ENCODE results near the gene KIFC3. TPM values are rescaled to one million over a fixed set of nuclear protein-coding genes. Genes with fewer than 3 reads are reported as not detected.
"Not testable (repeated sequence)": the region's sequence is repeated elsewhere in the genome, so short reads cannot be mapped to it uniquely, and the experiment has no call there.

KIFC3 gene
- polyA plus RNA-seq, 1 donor from 2014 or later, result not detected

GRCh38 chr16:57721356-57722209 is 80.7 kb downstream of the KIFC3 start:
- H3K27ac Mint-ChIP-seq, result no peak overlapping the region
- no peaks in the 10 kb centered on the region for H3K36me3 Mint-ChIP-seq
- peaks cover 1 to 8% (median 5%) of the 10 kb centered on the region in 3 donors for H3K4me1 Mint-ChIP-seq
- no peaks in the 10 kb centered on the region for H3K9me3 Mint-ChIP-seq
- peaks cover 2% of the 10 kb centered on the region for H3K27me3 Mint-ChIP-seq
- H3K4me3 Mint-ChIP-seq, result no peak overlapping the region

- peaks cover 0 to 4% (median 3%) of the 10 kb centered on the region in 3 donors for H3K4me1 Mint-ChIP-seq
- H3K4me3 Mint-ChIP-seq, result no peak overlapping the region
- no peaks in the 10 kb centered on the region for H3K9me3 Mint-ChIP-seq
- no peaks in the 10 kb centered on the region for H3K36me3 Mint-ChIP-seq
- peaks cover 6% of the 10 kb centered on the region for H3K27me3 Mint-ChIP-seq
- H3K27ac Mint-ChIP-seq, result no peak overlapping the region
Observed at GRCh38 chr16:57720142-57720575, 82.1 kb downstream of the KIFC3 start.

GRCh38 chr16:57714047-57714446 is 88.2 kb downstream of the KIFC3 start:
- H3K9me3 Mint-ChIP-seq, result no peaks in the 10 kb centered on the region
- H3K4me3 Mint-ChIP-seq, result no peak overlapping the region
- H3K27me3 Mint-ChIP-seq, result peaks cover 23% of the 10 kb centered on the region
- no peak overlapping the region for H3K27ac Mint-ChIP-seq
- H3K36me3 Mint-ChIP-seq, result no peaks in the 10 kb centered on the region
- no peaks in the 10 kb centered on the region for H3K4me1 Mint-ChIP-seq

GRCh38 chr16:57713596-57713995 is 88.7 kb downstream of the KIFC3 start:
- Mint-ChIP-seq H3K27ac (no peak overlapping the region), H3K36me3 (no peaks in the 10 kb centered on the region), H3K27me3 (peaks cover 24% of the 10 kb centered on the region), H3K4me3 (no peak overlapping the region), H3K9me3 (no peaks in the 10 kb centered on the region), H3K4me1 (no peaks in the 10 kb centered on the region)

GRCh38 chr16:57712569-57712968 is 89.7 kb downstream of the KIFC3 start:
- H3K27me3 Mint-ChIP-seq, result peaks cover 27% of the 10 kb centered on the region
- H3K9me3 Mint-ChIP-seq, H3K36me3 Mint-ChIP-seq, H3K4me1 Mint-ChIP-seq, H3K4me3 Mint-ChIP-seq, H3K27ac Mint-ChIP-seq: not testable (repeated sequence)

- H3K4me1 Mint-ChIP-seq, result no peaks in the 10 kb centered on the region
Observed at GRCh38 chr16:57711993-57712392, 90.3 kb downstream of the KIFC3 start.

GRCh38 chr16:57711346-57711745 is 90.9 kb downstream of the KIFC3 start:
- Mint-ChIP-seq H3K27ac (no peak overlapping the region), H3K36me3 (no peaks in the 10 kb centered on the region), H3K9me3 (no peaks in the 10 kb centered on the region), H3K4me3 (no peak overlapping the region), H3K4me1 (no peaks in the 10 kb centered on the region), H3K27me3 (peaks cover 27% of the 10 kb centered on the region)

More at GRCh38 chr16:57711993-57712392, 90.3 kb downstream of the KIFC3 start:
- Mint-ChIP-seq H3K36me3 (no peaks in the 10 kb centered on the region), H3K27me3 (peaks cover 27% of the 10 kb centered on the region), H3K9me3 (no peaks in the 10 kb centered on the region), H3K27ac (no peak overlapping the region), H3K4me3 (no peak overlapping the region)

GRCh38 chr16:57709663-57710062 is 92.6 kb downstream of the KIFC3 start:
- H3K27me3 Mint-ChIP-seq, result peaks cover 18% of the 10 kb centered on the region
- no peak overlapping the region for H3K27ac Mint-ChIP-seq
- H3K4me3 Mint-ChIP-seq, result no peak overlapping the region
- H3K4me1 Mint-ChIP-seq, result no peaks in the 10 kb centered on the region
- no peaks in the 10 kb centered on the region for H3K36me3 Mint-ChIP-seq
- no peaks in the 10 kb centered on the region for H3K9me3 Mint-ChIP-seq

Other genes with a start within 250 kb of the KIFC3 start
- gene ADGRG1, start 173.9 kb downstream of the KIFC3 start, polyA plus RNA-seq, result 10.3 TPM
- not detected for gene ADGRG3, start 134.2 kb downstream of the KIFC3 start, polyA plus RNA-seq
- not detected for gene DRC7, start 107.7 kb downstream of the KIFC3 start, polyA plus RNA-seq
- gene KATNB1, start 66.7 kb downstream of the KIFC3 start, polyA plus RNA-seq, result 16.6 TPM
- not detected for gene CNGB1, start 168.6 kb upstream of the KIFC3 start, polyA plus RNA-seq
- gene ZNF319, start 198.2 kb upstream of the KIFC3 start, polyA plus RNA-seq, result 11.0 TPM
- gene USB1, start 198.9 kb upstream of the KIFC3 start, polyA plus RNA-seq, result 29.3 TPM
- not detected for gene MMP15, start 223.3 kb upstream of the KIFC3 start, polyA plus RNA-seq

All from IgD-negative memory B cell (primary cell).